Mucosa of descending colon (tissue), 3 donors: ENCODE measurements around the gene YAP1. TPM values are rescaled to one million over a fixed set of nuclear protein-coding genes. Genes with fewer than 3 reads are reported as not detected.
A peak's percentile ranks its signal among the peaks of the same experiment; 100 is the strongest.

ENCODE experiments used
- ATAC-seq: fragments of 200-7000 bp; cut with Tn5 transposase; one replicate; pipeline ENCODE4 v1.9.1; 2020; ENCODE audit warnings: mild to moderate bottlenecking, moderate library complexity
- DNase-seq, 3 donors: peaks; one replicate each; pipeline ENCODE4 v3.0.0-alpha.2; 2020
- H3K36me3 ChIP-seq: fragments of 200-600 bp; one replicate; pipeline ENCODE4 v1.8.0; 2021; ENCODE audit warnings: low read depth, mild to moderate bottlenecking
- H3K4me1 ChIP-seq: fragments of 200-600 bp; one replicate; pipeline ENCODE4 v1.8.0; 2021; ENCODE audit warnings: low read depth, mild to moderate bottlenecking
- H3K4me3 ChIP-seq: fragments of 200-600 bp; one replicate; pipeline ENCODE4 v1.8.0; 2021; ENCODE audit warnings: mild to moderate bottlenecking
- H3K9me3 ChIP-seq: fragments of 200-600 bp; one replicate; pipeline ENCODE4 v1.8.0; 2021; ENCODE audit warnings: mild to moderate bottlenecking
- intact Hi-C, 2 donors: fragments of 100-400 bp; cut with DNase I in 1 of 2; cut with micrococcal nuclease in 1 of 2; formaldehyde crosslinking; loops; one replicate each; pipeline versions ENCODE4 v1.11.0 to v1.11.1; 2022; cut with DNase I, micrococcal nuclease
- total RNA-seq, 3 donors: library from RNA; stranded (reverse); fragmentation: NEBNext Ultra II Directional in 2 of 3; extraction: Animal tissue kit (Norgen Biotek cat#: 25700) in 2 of 3; gene quantifications; one replicate each; pipeline versions ENCODE4 v1.2.1 to v1.2.4, GENCODE V29; 2021 to 2023
- TF ChIP-seq, protein P1 (sequence below): fragments of 200-600 bp; IDR thresholded peaks from one replicate; pipeline ENCODE4 v1.8.0; 2022; ENCODE audit warnings: antibody characterized with exemption, mild to moderate bottlenecking
- donor health status: DM: no; HTN: no; CAD: no; lungs with moderate emphysema.
- donor health status: DM: no; HTN: no; CAD: no.
- donor health status: DM: no; HTN: yes; CAD: no.

YAP1 gene
- total RNA-seq, 3 donors from 2014 or later = 41.3 to 126 (median 52.2) TPM

DNA sequence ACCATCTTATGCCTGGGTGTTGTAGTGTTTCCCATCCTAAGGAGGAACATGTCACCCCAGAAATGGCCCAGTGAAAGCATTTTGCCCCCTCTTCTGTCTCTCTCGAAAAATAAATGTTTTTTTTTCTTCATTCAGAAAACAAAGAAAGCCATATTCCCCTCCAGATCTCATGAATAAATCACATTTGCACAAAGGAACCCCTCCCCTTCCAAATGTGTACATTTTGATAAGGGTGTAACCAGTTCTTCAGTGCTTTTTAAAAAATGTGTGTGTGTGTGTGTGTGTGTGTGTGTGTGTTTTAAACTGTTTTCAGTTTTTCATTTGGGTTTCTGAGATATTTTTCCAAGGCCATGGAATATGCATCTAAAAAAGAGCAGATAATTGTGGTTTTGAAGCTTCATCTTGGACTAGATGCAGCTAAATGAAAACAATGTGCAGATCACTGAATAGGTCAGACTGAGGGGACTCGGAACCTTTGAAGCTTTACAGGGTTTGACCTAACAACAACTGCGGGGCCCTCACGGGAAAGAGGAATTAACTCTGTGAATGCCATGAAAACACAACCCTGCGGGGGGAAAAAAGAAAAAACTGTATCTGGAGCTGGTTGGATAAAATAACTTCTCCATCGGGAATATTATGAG is 76.4 kb downstream of the YAP1 start:
- no peaks in the 10 kb centered on the region for H3K4me1 ChIP-seq
- DNase-seq (no peak), ATAC-seq (no peak)
- no peaks in the 10 kb centered on the region for H3K36me3 ChIP-seq
- TF ChIP-seq, protein P1, sequence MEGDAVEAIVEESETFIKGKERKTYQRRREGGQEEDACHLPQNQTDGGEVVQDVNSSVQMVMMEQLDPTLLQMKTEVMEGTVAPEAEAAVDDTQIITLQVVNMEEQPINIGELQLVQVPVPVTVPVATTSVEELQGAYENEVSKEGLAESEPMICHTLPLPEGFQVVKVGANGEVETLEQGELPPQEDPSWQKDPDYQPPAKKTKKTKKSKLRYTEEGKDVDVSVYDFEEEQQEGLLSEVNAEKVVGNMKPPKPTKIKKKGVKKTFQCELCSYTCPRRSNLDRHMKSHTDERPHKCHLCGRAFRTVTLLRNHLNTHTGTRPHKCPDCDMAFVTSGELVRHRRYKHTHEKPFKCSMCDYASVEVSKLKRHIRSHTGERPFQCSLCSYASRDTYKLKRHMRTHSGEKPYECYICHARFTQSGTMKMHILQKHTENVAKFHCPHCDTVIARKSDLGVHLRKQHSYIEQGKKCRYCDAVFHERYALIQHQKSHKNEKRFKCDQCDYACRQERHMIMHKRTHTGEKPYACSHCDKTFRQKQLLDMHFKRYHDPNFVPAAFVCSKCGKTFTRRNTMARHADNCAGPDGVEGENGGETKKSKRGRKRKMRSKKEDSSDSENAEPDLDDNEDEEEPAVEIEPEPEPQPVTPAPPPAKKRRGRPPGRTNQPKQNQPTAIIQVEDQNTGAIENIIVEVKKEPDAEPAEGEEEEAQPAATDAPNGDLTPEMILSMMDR = no peak
- no peaks in the 10 kb centered on the region for H3K9me3 ChIP-seq
- intact Hi-C loops = no loop called here
- H3K4me3 ChIP-seq = no peak overlapping the region

DNA sequence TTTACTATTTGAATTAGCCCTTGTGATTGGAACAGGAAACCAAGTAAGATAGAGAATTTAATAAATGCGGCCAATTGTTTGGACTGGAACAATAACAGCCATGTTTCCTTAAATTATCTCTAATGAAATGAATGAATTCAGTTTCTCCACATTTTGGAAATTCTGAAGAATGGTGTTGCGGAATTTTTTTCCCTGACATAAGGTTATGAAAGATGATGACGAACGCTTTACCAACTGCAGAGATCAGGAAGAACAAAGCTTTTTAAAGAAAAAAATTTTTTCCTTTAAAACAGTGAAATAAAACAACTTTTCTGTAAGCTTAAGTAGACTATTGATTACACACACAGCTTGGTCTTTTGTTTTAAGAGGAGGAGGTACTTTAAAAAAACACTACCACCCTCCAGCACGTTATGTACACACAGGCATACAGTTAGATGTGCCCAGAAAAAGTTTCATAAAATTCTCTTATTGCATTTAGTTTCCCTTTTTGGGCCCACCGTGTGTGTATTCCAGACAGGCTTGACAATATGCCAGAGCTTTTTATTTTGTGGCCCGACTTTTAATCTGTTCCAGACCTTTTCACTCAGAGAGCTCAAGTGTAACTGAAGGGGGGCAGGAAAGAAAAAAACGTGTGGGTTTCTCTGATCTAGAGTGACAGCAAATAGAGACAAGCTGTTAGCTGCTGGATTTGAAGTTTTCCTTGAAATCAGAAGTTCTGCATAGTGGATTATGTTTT is 77.3 kb downstream of the YAP1 start:
- TF ChIP-seq, protein P1 = no peak
- no peaks in the 10 kb centered on the region for H3K4me1 ChIP-seq
- DNase-seq = no peak
- intact Hi-C loops = no loop called here
- no peaks in the 10 kb centered on the region for H3K36me3 ChIP-seq
- no peak overlapping the region for H3K4me3 ChIP-seq
- no peak for ATAC-seq
- H3K9me3 ChIP-seq = no peaks in the 10 kb centered on the region

DNA sequence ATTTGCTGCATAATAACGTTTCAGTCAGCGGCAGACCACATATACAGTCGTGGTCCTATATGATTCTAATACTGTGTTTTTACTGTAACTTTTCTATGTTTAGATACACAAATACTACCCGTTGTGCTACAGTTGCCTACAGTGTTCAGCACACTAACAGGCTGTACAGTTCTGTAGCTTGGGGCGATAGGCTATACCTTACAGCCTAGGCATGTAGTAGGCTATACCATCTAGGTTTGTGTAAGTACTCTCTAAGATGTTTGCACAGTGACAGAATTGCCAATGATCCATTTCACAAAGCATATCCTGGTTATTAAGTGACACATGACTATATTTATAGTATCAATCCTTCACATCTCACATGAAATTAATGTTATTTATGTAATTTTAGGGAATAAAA is 78.2 kb downstream of the YAP1 start:
- TF ChIP-seq, protein P1 = no peak
- no peak overlapping the region for H3K4me3 ChIP-seq
- DNase-seq (no peak), ATAC-seq (no peak)
- no peaks in the 10 kb centered on the region for H3K36me3 ChIP-seq
- H3K9me3 ChIP-seq = no peaks in the 10 kb centered on the region
- intact Hi-C loops = no loop called here
- H3K4me1 ChIP-seq = no peaks in the 10 kb centered on the region

DNA sequence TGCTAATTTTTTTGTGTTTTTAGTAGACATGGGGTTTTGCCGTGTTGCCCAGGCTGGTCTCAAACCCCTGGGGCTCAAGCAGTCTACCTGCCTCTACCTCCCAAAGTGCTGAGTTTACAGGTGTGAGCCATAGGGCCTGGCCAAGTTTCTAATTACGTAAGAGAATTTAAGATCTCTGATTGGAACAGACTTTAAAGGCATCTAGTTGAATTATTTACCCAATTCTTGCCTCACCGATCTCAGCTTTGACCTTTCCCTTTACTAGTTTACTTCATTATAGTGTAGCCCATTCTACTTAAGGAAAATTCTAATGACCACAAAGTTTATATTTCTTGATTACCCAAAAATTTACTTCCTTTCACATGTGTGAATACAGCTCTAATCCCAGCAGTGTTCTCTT is 81.6 kb downstream of the YAP1 start:
- TF ChIP-seq, protein P1 = no peak
- no peak overlapping the region for H3K4me3 ChIP-seq
- no peak for ATAC-seq
- no peaks in the 10 kb centered on the region for H3K36me3 ChIP-seq
- intact Hi-C loops = no loop called here
- no peaks in the 10 kb centered on the region for H3K9me3 ChIP-seq
- H3K4me1 ChIP-seq = no peaks in the 10 kb centered on the region
- no peak for DNase-seq

DNA sequence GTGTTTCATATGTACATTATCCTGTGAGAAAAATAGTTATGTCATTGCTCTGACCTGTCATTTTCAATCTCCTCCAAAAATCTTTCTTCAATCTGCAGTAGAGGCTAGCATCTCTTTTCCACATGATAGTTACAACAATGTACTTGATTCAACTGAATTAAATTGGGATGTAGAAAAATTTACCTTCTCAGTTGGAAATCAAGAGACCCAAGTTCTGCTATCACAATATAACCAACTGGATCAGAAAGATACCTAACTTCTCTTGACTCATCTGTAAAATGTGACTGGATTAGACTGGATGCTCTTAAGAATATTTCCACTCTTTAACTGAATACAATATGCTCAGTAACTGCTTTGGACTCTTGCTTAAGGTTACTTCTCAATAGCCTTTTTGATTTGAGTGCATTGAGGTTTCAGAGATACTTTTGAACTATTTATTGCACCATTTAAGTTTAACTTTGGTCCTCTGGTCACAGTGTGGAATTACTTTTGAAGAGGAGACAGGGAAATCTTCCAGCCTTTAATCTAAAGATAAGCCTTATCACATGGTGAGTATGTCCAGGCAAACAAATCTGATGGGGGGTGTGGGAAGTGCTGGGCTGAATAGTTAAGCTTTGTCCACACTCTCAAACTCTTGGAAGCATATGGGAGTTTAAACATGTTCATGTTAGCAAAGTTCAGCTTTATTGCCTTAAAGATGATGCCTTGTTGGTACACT is 82.3 kb downstream of the YAP1 start:
- DNase-seq = no peak
- TF ChIP-seq, protein P1 = no peak
- peak; percentile 77 for ATAC-seq
- Histone ChIP-seq H3K4me3 (no peak overlapping the region), H3K4me1 (no peaks in the 10 kb centered on the region), H3K36me3 (no peaks in the 10 kb centered on the region), H3K9me3 (no peaks in the 10 kb centered on the region)
- intact Hi-C loops = no loop called here
